Kidney epithelial cell (primary cell): ENCODE data around the gene TBKBP1. TPM values are rescaled to one million over a fixed set of nuclear protein-coding genes. Genes with fewer than 3 reads are reported as not detected.
"Not testable (repeated sequence)": the region's sequence is repeated elsewhere in the genome, so short reads cannot be mapped to it uniquely, and the experiment has no call there.

Source experiments
- DNase-seq: peaks from one replicate; pipeline ENCODE4 v3.0.0-alpha.2; 2010; ENCODE audit warnings: low read depth
- H3K27me3 ChIP-seq: 2 replicates; pipeline ENCODE4 v1.6.0; 2011; ENCODE audit warnings: low read length; ENCODE audit not compliant: control insufficient read depth, insufficient read depth
- H3K36me3 ChIP-seq: 2 replicates; pipeline ENCODE4 v1.5.1; 2011; ENCODE audit warnings: low read length; ENCODE audit not compliant: control insufficient read depth, insufficient read depth
- H3K4me3 ChIP-seq: 2 replicates; pipeline ENCODE4 v1.5.1; 2011; ENCODE audit warnings: low read depth, mild to moderate bottlenecking, control low read depth, low read length
- CTCF ChIP-seq: IDR thresholded peaks from 2 replicates; pipeline ENCODE4 v1.5.1; 2011; ENCODE audit warnings: mild to moderate bottlenecking, moderate library complexity, low read length, control low read depth, inconsistent platforms; ENCODE audit not compliant: insufficient read depth, poor library complexity, severe bottlenecking
- total RNA-seq: library from RNA; depleted of rRNA; stranded (reverse); fragments of >200 nt; gene quantifications from 2 replicates; pipeline ENCODE4 v1.2.3, GENCODE V29; 2015

The TBKBP1 gene
- total RNA-seq, 1 donor from 2014 or later = 9.7 TPM

- Histone ChIP-seq H3K4me3 (no peak overlapping the region), H3K27me3 (peaks cover 52% of the 10 kb centered on the region), H3K36me3 (no peaks in the 10 kb centered on the region)
- no peak for DNase-seq
- no peak for TF ChIP-seq CTCF
These were observed 41.6 kb downstream of the TBKBP1 start for GRCh38 chr17:47735536-47736011.

- TF ChIP-seq CTCF = no peak
- no peak overlapping the region for H3K4me3 ChIP-seq
- no peaks in the 10 kb centered on the region for H3K36me3 ChIP-seq
- no peak for DNase-seq
- H3K27me3 ChIP-seq = peaks cover 46% of the 10 kb centered on the region
These were observed 42.8 kb downstream of the TBKBP1 start for GRCh38 chr17:47736501-47737495.

GRCh38 chr17:47738178-47738577, 44.2 kb downstream of the TBKBP1 start:
- Histone ChIP-seq H3K4me3 (no peak overlapping the region), H3K27me3 (peaks cover 35% of the 10 kb centered on the region), H3K36me3 (no peaks in the 10 kb centered on the region)
- no peak for TF ChIP-seq CTCF
- DNase-seq = no peak

- TF ChIP-seq CTCF = no peak
These were observed 45.2 kb downstream of the TBKBP1 start for GRCh38 chr17:47739150-47739549.

GRCh38 chr17:47739945-47740344, 46.0 kb downstream of the TBKBP1 start:
- not testable (repeated sequence) for H3K4me3 ChIP-seq, H3K36me3 ChIP-seq, DNase-seq
- H3K27me3 ChIP-seq = peaks cover 31% of the 10 kb centered on the region

More at GRCh38 chr17:47739150-47739549, 45.2 kb downstream of the TBKBP1 start:
- Histone ChIP-seq H3K36me3 (no peaks in the 10 kb centered on the region), H3K4me3 (no peak overlapping the region), H3K27me3 (peaks cover 32% of the 10 kb centered on the region)
- no peak for DNase-seq

- Histone ChIP-seq H3K4me3 (no peak overlapping the region), H3K36me3 (no peaks in the 10 kb centered on the region), H3K27me3 (peaks cover 28% of the 10 kb centered on the region)
- no peak for DNase-seq
- TF ChIP-seq CTCF = no peak
These were observed 47.3 kb downstream of the TBKBP1 start for GRCh38 chr17:47741109-47741792.
